HL-60 (cell line): ENCODE measurements around the gene KDM2B.

Source experiments
- GABPA ChIP-seq: IDR thresholded peaks from 2 replicates; pipeline ENCODE4 v1.6.1; 2012; ENCODE audit warnings: low read depth
- POLR2AphosphoS5 ChIP-seq: IDR thresholded peaks from 2 replicates; pipeline ENCODE4 v1.6.1; 2012; ENCODE audit warnings: low read depth
- SPI1 ChIP-seq: IDR thresholded peaks from 2 replicates; pipeline ENCODE4 v1.6.1; 2012; ENCODE audit warnings: low read depth, mild to moderate bottlenecking, borderline replicate concordance
- TF ChIP-seq, protein P1 (sequence below): IDR thresholded peaks from one replicate; pipeline ENCODE4 v1.5.1; 2011; ENCODE audit warnings: low read length, control low read depth, inconsistent platforms; ENCODE audit not compliant: insufficient read depth
- TF ChIP-seq, protein P2 (sequence below): IDR thresholded peaks from 2 replicates; pipeline ENCODE4 v1.6.1; 2012; ENCODE audit warnings: low read depth; ENCODE audit not compliant: insufficient replicate concordance

DNA sequence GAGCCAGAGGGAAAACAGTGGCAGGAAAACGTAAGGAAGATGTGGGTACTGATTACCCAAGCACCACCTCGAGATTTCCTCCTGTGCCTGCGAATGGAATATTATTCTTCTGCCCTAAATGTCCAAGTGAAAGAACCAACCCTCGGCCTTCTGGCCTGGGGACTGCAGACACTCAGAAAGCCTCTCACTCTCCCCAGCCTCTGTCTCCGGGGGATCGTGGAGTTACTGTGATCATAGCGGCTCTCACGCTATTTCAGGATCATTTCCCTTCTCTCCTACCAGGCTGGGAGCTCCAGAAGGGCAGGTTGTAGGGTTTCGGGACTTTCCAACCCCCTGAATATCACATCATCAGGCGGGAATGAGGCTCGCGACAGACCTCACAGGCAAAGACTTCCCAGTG, 68.9 kb downstream of the KDM2B start:
- TF ChIP-seq, protein P1, sequence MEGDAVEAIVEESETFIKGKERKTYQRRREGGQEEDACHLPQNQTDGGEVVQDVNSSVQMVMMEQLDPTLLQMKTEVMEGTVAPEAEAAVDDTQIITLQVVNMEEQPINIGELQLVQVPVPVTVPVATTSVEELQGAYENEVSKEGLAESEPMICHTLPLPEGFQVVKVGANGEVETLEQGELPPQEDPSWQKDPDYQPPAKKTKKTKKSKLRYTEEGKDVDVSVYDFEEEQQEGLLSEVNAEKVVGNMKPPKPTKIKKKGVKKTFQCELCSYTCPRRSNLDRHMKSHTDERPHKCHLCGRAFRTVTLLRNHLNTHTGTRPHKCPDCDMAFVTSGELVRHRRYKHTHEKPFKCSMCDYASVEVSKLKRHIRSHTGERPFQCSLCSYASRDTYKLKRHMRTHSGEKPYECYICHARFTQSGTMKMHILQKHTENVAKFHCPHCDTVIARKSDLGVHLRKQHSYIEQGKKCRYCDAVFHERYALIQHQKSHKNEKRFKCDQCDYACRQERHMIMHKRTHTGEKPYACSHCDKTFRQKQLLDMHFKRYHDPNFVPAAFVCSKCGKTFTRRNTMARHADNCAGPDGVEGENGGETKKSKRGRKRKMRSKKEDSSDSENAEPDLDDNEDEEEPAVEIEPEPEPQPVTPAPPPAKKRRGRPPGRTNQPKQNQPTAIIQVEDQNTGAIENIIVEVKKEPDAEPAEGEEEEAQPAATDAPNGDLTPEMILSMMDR = no peak
- no peak for TF ChIP-seq POLR2AphosphoS5
- TF ChIP-seq SPI1 = no peak
- TF ChIP-seq, protein P2, sequence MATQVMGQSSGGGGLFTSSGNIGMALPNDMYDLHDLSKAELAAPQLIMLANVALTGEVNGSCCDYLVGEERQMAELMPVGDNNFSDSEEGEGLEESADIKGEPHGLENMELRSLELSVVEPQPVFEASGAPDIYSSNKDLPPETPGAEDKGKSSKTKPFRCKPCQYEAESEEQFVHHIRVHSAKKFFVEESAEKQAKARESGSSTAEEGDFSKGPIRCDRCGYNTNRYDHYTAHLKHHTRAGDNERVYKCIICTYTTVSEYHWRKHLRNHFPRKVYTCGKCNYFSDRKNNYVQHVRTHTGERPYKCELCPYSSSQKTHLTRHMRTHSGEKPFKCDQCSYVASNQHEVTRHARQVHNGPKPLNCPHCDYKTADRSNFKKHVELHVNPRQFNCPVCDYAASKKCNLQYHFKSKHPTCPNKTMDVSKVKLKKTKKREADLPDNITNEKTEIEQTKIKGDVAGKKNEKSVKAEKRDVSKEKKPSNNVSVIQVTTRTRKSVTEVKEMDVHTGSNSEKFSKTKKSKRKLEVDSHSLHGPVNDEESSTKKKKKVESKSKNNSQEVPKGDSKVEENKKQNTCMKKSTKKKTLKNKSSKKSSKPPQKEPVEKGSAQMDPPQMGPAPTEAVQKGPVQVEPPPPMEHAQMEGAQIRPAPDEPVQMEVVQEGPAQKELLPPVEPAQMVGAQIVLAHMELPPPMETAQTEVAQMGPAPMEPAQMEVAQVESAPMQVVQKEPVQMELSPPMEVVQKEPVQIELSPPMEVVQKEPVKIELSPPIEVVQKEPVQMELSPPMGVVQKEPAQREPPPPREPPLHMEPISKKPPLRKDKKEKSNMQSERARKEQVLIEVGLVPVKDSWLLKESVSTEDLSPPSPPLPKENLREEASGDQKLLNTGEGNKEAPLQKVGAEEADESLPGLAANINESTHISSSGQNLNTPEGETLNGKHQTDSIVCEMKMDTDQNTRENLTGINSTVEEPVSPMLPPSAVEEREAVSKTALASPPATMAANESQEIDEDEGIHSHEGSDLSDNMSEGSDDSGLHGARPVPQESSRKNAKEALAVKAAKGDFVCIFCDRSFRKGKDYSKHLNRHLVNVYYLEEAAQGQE = no peak
- no peak for TF ChIP-seq GABPA
